HG02610 (cell line): ENCODE data around the gene SLX4.

Source experiments
- ATAC-seq: cut with Tn5 transposase; IDR thresholded peaks from one replicate; pipeline ENCODE4 v1.9.1; 2021; ENCODE audit warnings: mild to moderate bottlenecking, moderate library complexity; ENCODE audit not compliant: unreplicated experiment

The SLX4 gene

GRCh38 chr16:3561626-3562025, 49.8 kb downstream of the SLX4 start:
- no peak for ATAC-seq

GRCh38 chr16:3554351-3554928, 57.0 kb downstream of the SLX4 start:
- no peak for ATAC-seq

GRCh38 chr16:3553138-3553923, 58.1 kb downstream of the SLX4 start:
- no peak for ATAC-seq

- ATAC-seq, result no peak
These were observed 60.3 kb downstream of the SLX4 start for GRCh38 chr16:3550851-3551847.

- ATAC-seq, result no peak
These were observed 61.5 kb downstream of the SLX4 start for GRCh38 chr16:3549906-3550305.

- ATAC-seq, result no peak
These were observed 62.5 kb downstream of the SLX4 start for GRCh38 chr16:3548859-3549258.

- no peak for ATAC-seq
These were observed 63.0 kb downstream of the SLX4 start for GRCh38 chr16:3548445-3548844.

GRCh38 chr16:3546986-3547682, 64.3 kb downstream of the SLX4 start:
- ATAC-seq, result no peak

GRCh38 chr16:3542601-3543373, 68.6 kb downstream of the SLX4 start:
- no peak for ATAC-seq

- ATAC-seq, result no peak
These were observed 69.8 kb downstream of the SLX4 start for GRCh38 chr16:3541527-3542155.

GRCh38 chr16:3538222-3538621, 73.2 kb downstream of the SLX4 start:
- no peak for ATAC-seq

GRCh38 chr16:3536851-3537250, 74.6 kb downstream of the SLX4 start:
- no peak for ATAC-seq

- no peak for ATAC-seq
These were observed 75.1 kb downstream of the SLX4 start for GRCh38 chr16:3536271-3536731.

- no peak for ATAC-seq
These were observed 77.3 kb downstream of the SLX4 start for GRCh38 chr16:3534126-3534525.

- ATAC-seq, result no peak
These were observed 78.7 kb downstream of the SLX4 start for GRCh38 chr16:3532741-3533140.
